Hepatic stellate cell (primary cell): ENCODE measurements around the gene PLCB1.
"Not testable (repeated sequence)": the region's sequence is repeated elsewhere in the genome, so short reads cannot be mapped to it uniquely, and the experiment has no call there.

Experiments
- DNase-seq: peaks from one replicate; pipeline ENCODE4 v3.0.0; 2011; ENCODE audit warnings: low spot score

PLCB1 gene

GRCh38 chr20:8608470-8608869, 476.4 kb downstream of the PLCB1 start:
- peak; percentile 5 for DNase-seq

GRCh38 chr20:8616792-8617191, 484.7 kb downstream of the PLCB1 start:
- DNase-seq: no peak

- DNase-seq: no peak
These were observed 488.9 kb downstream of the PLCB1 start for GRCh38 chr20:8621001-8621400.

GRCh38 chr20:8624046-8624445, 492.0 kb downstream of the PLCB1 start:
- DNase-seq: no peak

- no peak for DNase-seq
These were observed 492.6 kb downstream of the PLCB1 start for GRCh38 chr20:8624616-8625015.

- no peak for DNase-seq
These were observed 495.4 kb downstream of the PLCB1 start for GRCh38 chr20:8627340-8628004.

- DNase-seq: no peak
These were observed 499.2 kb downstream of the PLCB1 start for GRCh38 chr20:8631271-8631670.

- no peak for DNase-seq
These were observed 501.3 kb downstream of the PLCB1 start for GRCh38 chr20:8633366-8633765.

GRCh38 chr20:8635048-8635572, 503.0 kb downstream of the PLCB1 start:
- DNase-seq: no peak

- no peak for DNase-seq
These were observed 503.8 kb downstream of the PLCB1 start for GRCh38 chr20:8635837-8636236.

GRCh38 chr20:8639112-8639778, 507.2 kb downstream of the PLCB1 start:
- no peak for DNase-seq

GRCh38 chr20:8640461-8640860, 508.4 kb downstream of the PLCB1 start:
- DNase-seq: no peak

GRCh38 chr20:8642247-8642646, 510.2 kb downstream of the PLCB1 start:
- no peak for DNase-seq

GRCh38 chr20:8644468-8644867, 512.4 kb downstream of the PLCB1 start:
- not testable (repeated sequence) for DNase-seq

- DNase-seq: no peak
These were observed 513.3 kb downstream of the PLCB1 start for GRCh38 chr20:8645326-8645725.

- no peak for DNase-seq
These were observed 514.0 kb downstream of the PLCB1 start for GRCh38 chr20:8646033-8646441.

- peak; percentile 19 for DNase-seq
These were observed 514.6 kb downstream of the PLCB1 start for GRCh38 chr20:8646716-8647115.

GRCh38 chr20:8647961-8648441, 515.9 kb downstream of the PLCB1 start:
- DNase-seq: no peak

- no peak for DNase-seq
These were observed 516.4 kb downstream of the PLCB1 start for GRCh38 chr20:8648466-8648865.

- no peak for DNase-seq
These were observed 520.3 kb downstream of the PLCB1 start for GRCh38 chr20:8652396-8652795.

- no peak for DNase-seq
These were observed 522.4 kb downstream of the PLCB1 start for GRCh38 chr20:8654486-8654885.

GRCh38 chr20:8656335-8656734, 524.3 kb downstream of the PLCB1 start:
- no peak for DNase-seq

- DNase-seq: no peak
These were observed 525.6 kb downstream of the PLCB1 start for GRCh38 chr20:8657664-8658063.

GRCh38 chr20:8658103-8658502, 526.0 kb downstream of the PLCB1 start:
- DNase-seq: no peak
